Natural killer cell (primary cell): ENCODE data around the gene ULBP1. TPM values are rescaled to one million over a fixed set of nuclear protein-coding genes. Genes with fewer than 3 reads are reported as not detected.
A peak's percentile ranks its signal among the peaks of the same experiment; 100 is the strongest.

Source experiments
- ATAC-seq, 3 donors: fragments of 150-1000 bp in 2 of 3; fragments of 200-7000 bp in 1 of 3; cut with Tn5 transposase; 1 replicate in 1 of 3; 2 replicates in 2 of 3; pipeline ENCODE4 v1.10.0; 2021; ENCODE audit warnings: mild to moderate bottlenecking in 2 of 3, moderate library complexity in 2 of 3
- DNase-seq, 2 donors: peaks; one replicate each; pipeline versions ENCODE4 v3.0.0 to v3.0.0-alpha.2; 2013 to 2021; ENCODE audit warnings: mixed read lengths in 1 of 2
- H3K27ac ChIP-seq: one replicate; pipeline ENCODE4 v1.5.1; 2013; ENCODE audit warnings: mild to moderate bottlenecking, low read length
- H3K27me3 ChIP-seq: one replicate; pipeline ENCODE4 v1.6.1; 2013; ENCODE audit warnings: low read length; ENCODE audit not compliant: control insufficient read depth, insufficient read depth
- H3K36me3 ChIP-seq: one replicate; pipeline ENCODE4 v1.6.1; 2013; ENCODE audit warnings: low read length; ENCODE audit not compliant: control insufficient read depth, insufficient read depth
- H3K4me1 ChIP-seq: one replicate; pipeline ENCODE4 v1.6.1; 2013; ENCODE audit warnings: low read length; ENCODE audit not compliant: control insufficient read depth, insufficient read depth
- H3K4me3 ChIP-seq: one replicate; pipeline ENCODE4 v1.5.1; 2013; ENCODE audit warnings: low read length
- H3K9me3 ChIP-seq: one replicate; pipeline ENCODE4 v1.6.1; 2013; ENCODE audit warnings: low read length; ENCODE audit not compliant: control insufficient read depth, insufficient read depth
- H3K27ac Mint-ChIP-seq, 2 donors: one replicate each; pipeline ENCODE4 v1.8.0; 2022; ENCODE audit warnings: mild to moderate bottlenecking in 2 of 2, mixed read lengths in 2 of 2, moderate library complexity in 1 of 2
- H3K27me3 Mint-ChIP-seq, 2 donors: one replicate each; pipeline ENCODE4 v1.8.0; 2022; ENCODE audit warnings: low read depth in 2 of 2, mixed read lengths in 2 of 2
- H3K36me3 Mint-ChIP-seq: one replicate; pipeline ENCODE4 v1.8.0; 2022; ENCODE audit warnings: mixed read lengths
- H3K4me1 Mint-ChIP-seq, 2 donors: one replicate each; pipeline ENCODE4 v1.8.0; 2022; ENCODE audit warnings: mixed read lengths in 2 of 2
- H3K4me3 Mint-ChIP-seq: one replicate; pipeline ENCODE4 v1.8.0; 2022; ENCODE audit warnings: mild to moderate bottlenecking, moderate library complexity, mixed read lengths
- H3K9me3 Mint-ChIP-seq, 2 donors: one replicate each; pipeline ENCODE4 v1.8.0; 2022; ENCODE audit warnings: mixed read lengths in 2 of 2
- CTCF ChIP-seq: fragments of 200-600 bp; IDR thresholded peaks from one replicate; pipeline ENCODE4 v1.8.0; 2022; ENCODE audit warnings: antibody characterized with exemption
- WGBS: methylation state at CpG from one replicate; pipeline ENCODE4 v1.1.7; 2013; ENCODE audit warnings: missing lambda C conversion rate; ENCODE audit not compliant: insufficient coverage; 5-methylcytosine and 5-hydroxymethylcytosine counted together
- intact Hi-C: fragments of 100-400 bp; cut with micrococcal nuclease; formaldehyde crosslinking; loops from one replicate; pipeline ENCODE4 v1.14.2; 2022
- total RNA-seq, 4 donors: library from RNA; stranded (reverse); fragments of 120-200 nt in 1 of 4; gene quantifications; one replicate each; pipeline versions ENCODE4 v1.2.3 to v1.2.4, GENCODE V29; 2013 to 2022

Gene ULBP1
- total RNA-seq, 3 donors from 2014 or later (not counting 1 experiment from before 2014, with no cell fraction given) = 0.18 to 0.23 TPM; not detected in 1

- H3K4me1 Mint-ChIP-seq = peaks cover 13 to 31% of the 10 kb centered on the region in 2 donors
- peak overlapping the region; percentile 85 to 89 for H3K27ac Mint-ChIP-seq
- intact Hi-C loops = loop anchor here (2.0 to 10.0 kb wide), 4 partner anchors 23 to 875 kb away; partner anchors contain the start of genes NUP43, PCMT1 and ULBP1
- DNase-seq = no peak
- H3K4me3 Mint-ChIP-seq = peak overlapping the region; percentile 98
- WGBS = 12% methylated on average over 5 of the region's 6 CpGs
- H3K4me1 ChIP-seq = peaks cover 38% of the 10 kb centered on the region
- no peak overlapping the region for H3K4me3 ChIP-seq
- peaks cover 49 to 57% of the 10 kb centered on the region in 2 donors for H3K27me3 Mint-ChIP-seq
- ATAC-seq = no peak
- no peaks in the 10 kb centered on the region for H3K9me3 ChIP-seq
- H3K27me3 ChIP-seq = peaks cover 58% of the 10 kb centered on the region
- no peaks in the 10 kb centered on the region for H3K36me3 Mint-ChIP-seq
- H3K9me3 Mint-ChIP-seq = no peaks in the 10 kb centered on the region
- no peaks in the 10 kb centered on the region for H3K36me3 ChIP-seq
- H3K27ac ChIP-seq = no peak overlapping the region
- TF ChIP-seq CTCF = no peak
These were observed 23.7 kb upstream of the ULBP1 start for GRCh38 chr6:149939909-149940671.

- no peaks in the 10 kb centered on the region for H3K36me3 Mint-ChIP-seq
- WGBS = 28% methylated on average over 6 of the region's 6 CpGs
- intact Hi-C loops = loop anchor here (2.0 kb wide), 2 partner anchors 22 to 64 kb away; partner anchors contain the start of gene ULBP1
- DNase-seq (no peak), ATAC-seq (no peak)
- peaks cover 53% of the 10 kb centered on the region for H3K27me3 ChIP-seq
- H3K4me3 Mint-ChIP-seq = peak overlapping the region; percentile 98
- H3K27me3 Mint-ChIP-seq = peaks cover 43 to 51% of the 10 kb centered on the region in 2 donors
- H3K9me3 ChIP-seq = no peaks in the 10 kb centered on the region
- no peaks in the 10 kb centered on the region for H3K36me3 ChIP-seq
- TF ChIP-seq CTCF = no peak
- H3K4me1 Mint-ChIP-seq = peaks cover 13 to 31% of the 10 kb centered on the region in 2 donors
- H3K4me1 ChIP-seq = peaks cover 38% of the 10 kb centered on the region
- no peak overlapping the region for H3K4me3 ChIP-seq
- H3K27ac Mint-ChIP-seq = peak overlapping the region; percentile 85 to 89
- H3K9me3 Mint-ChIP-seq = no peaks in the 10 kb centered on the region
- no peak overlapping the region for H3K27ac ChIP-seq
These were observed 23.1 kb upstream of the ULBP1 start for GRCh38 chr6:149940672-149940982.

GRCh38 chr6:149941583-149942460 is 21.9 kb upstream of the ULBP1 start, which contains the start of gene ULBP2:
Gene ULBP2, plus strand, starts transcription at chr6:149942014. Its CDS starts 59 bp downstream, at chr6:149942073.
- no peak for TF ChIP-seq CTCF
- Histone ChIP-seq H3K4me3 (peak within 1 kb of the TSS; percentile 61), H3K36me3 (no peaks in the 10 kb centered on the region), H3K4me1 (peaks cover 38% of the 10 kb centered on the region), H3K9me3 (no peaks in the 10 kb centered on the region), H3K27me3 (peaks cover 42% of the 10 kb centered on the region), H3K27ac (no peak within 1 kb of the TSS)
- DNase-seq = peak; percentile 91 to 97
- under 1% methylated on average over 58 of the region's 62 CpGs for WGBS
- peak within 1 kb of the TSS; percentile 98 for H3K4me3 Mint-ChIP-seq
- ATAC-seq = peak; percentile 87 to 96 (median 87)
- intact Hi-C loops = loop anchor here (2.0 kb wide), 2 partner anchors 21 to 63 kb away; partner anchors contain the start of gene ULBP1
- no peaks in the 10 kb centered on the region for H3K9me3 Mint-ChIP-seq
- no peaks in the 10 kb centered on the region for H3K36me3 Mint-ChIP-seq
- H3K4me1 Mint-ChIP-seq = peaks cover 13 to 31% of the 10 kb centered on the region in 2 donors
- H3K27me3 Mint-ChIP-seq = peaks cover 35 to 39% of the 10 kb centered on the region in 2 donors
- H3K27ac Mint-ChIP-seq = peak within 1 kb of the TSS; percentile 86 to 89
